K562 (cell line): Measurements from ENCODE around the gene ZBTB44. TPM values are rescaled to one million over a fixed set of nuclear protein-coding genes. Genes with fewer than 3 reads are reported as not detected.

Source experiments
- BDP1 ChIP-seq: IDR thresholded peaks from 3 replicates; pipeline ENCODE4 v1.6.1; 2011; ENCODE audit not compliant: insufficient read length, insufficient read depth
- ERF ChIP-seq: fragments of 450-650 bp; formaldehyde crosslinking; IDR thresholded peaks from 2 replicates; pipeline ENCODE4 v1.4.0; 2020; ENCODE audit warnings: mild to moderate bottlenecking, mixed read lengths
- HIVEP1 ChIP-seq: fragments of 250-450 bp; sonication (Bioruptor Pico); IDR thresholded peaks from 2 replicates; pipeline ENCODE4 v1.4.0; 2020; ENCODE audit warnings: mild to moderate bottlenecking
- ILF3 ChIP-seq: fragments of 450-650 bp; IDR thresholded peaks from 2 replicates; pipeline ENCODE4 v1.6.1; 2018; ENCODE audit warnings: antibody characterized with exemption, mild to moderate bottlenecking, moderate library complexity, borderline replicate concordance
- POLR2A ChIP-seq: fragments of 450-650 bp; conservative IDR thresholded peaks from 2 replicates; pipeline ENCODE4 v1.6.1; 2016
- SIRT6 ChIP-seq: IDR thresholded peaks from one replicate; pipeline ENCODE4 v1.6.1; 2012; ENCODE audit warnings: low read depth, mild to moderate bottlenecking, control low read depth, inconsistent platforms, low read length, moderate library complexity
- ZNF785 ChIP-seq: fragments of 250-450 bp; sonication (Bioruptor Pico); IDR thresholded peaks from 2 replicates; pipeline ENCODE4 v1.4.0; 2020; ENCODE audit warnings: mild to moderate bottlenecking
- polyA plus RNA-seq, 8 experiments: library from polyadenylated mRNA; depleted of rRNA in 4 of 8; stranded (reverse) in 5 of 8; unstranded in 3 of 8; fragments of >200 nt; fragmentation: Nextera tagmentation in 2 of 8; fragmentation: Illumina TruSeq in 1 of 8; extraction: Ambion mirVana in 2 of 8; extraction: Trizol in 1 of 8; gene quantifications; 2 replicates each; pipeline versions ENCODE4 v1.2.1 to v1.2.3, GENCODE V29; 2011 to 2014; ENCODE audit warnings: inconsistent platforms in 1 of 8, missing spikeins in 1 of 8
- total RNA-seq, 7 experiments: library from RNA; depleted of rRNA in 6 of 7; stranded (reverse); fragments of >200 nt in 6 of 7; fragmentation: Illumina TruSeq in 2 of 7; extraction: Trizol in 2 of 7; gene quantifications; 2 replicates each; pipeline versions ENCODE4 v1.2.1 to v1.2.3, GENCODE V29; 2011 to 2021; ENCODE audit warnings: low replicate concordance in 1 of 7
- TF ChIP-seq, protein P1 (sequence below): fragments of 450-650 bp; IDR thresholded peaks from 2 replicates; pipeline ENCODE4 v1.6.1; 2016; ENCODE audit warnings: mild to moderate bottlenecking, moderate library complexity
- TF ChIP-seq, protein P2 (sequence below), 2 experiments: fragments of 450-650 bp in 1 of 2; sonication (generic) in 1 of 2; formaldehyde crosslinking; conservative IDR thresholded peaks; 2 replicates each; pipeline versions ENCODE4 v1.4.0 to v1.8.1; 2020 to 2022; ENCODE audit warnings: mild to moderate bottlenecking in 1 of 2, missing genetic modification reagents in 1 of 2
- TF ChIP-seq, protein P3 (sequence below): fragments of 250-450 bp; sonication (Bioruptor Pico); IDR thresholded peaks from 2 replicates; pipeline ENCODE4 v1.4.0; 2020; ENCODE audit warnings: borderline replicate concordance

The ZBTB44 gene
- total and polyA plus RNA-seq, 9 of the 15 experiments (the other 6 are each of a cell fraction or from before 2014, with no cell fraction given) = 4.7 to 27.1 (median 17.3) TPM

- TF ChIP-seq, protein P1, sequence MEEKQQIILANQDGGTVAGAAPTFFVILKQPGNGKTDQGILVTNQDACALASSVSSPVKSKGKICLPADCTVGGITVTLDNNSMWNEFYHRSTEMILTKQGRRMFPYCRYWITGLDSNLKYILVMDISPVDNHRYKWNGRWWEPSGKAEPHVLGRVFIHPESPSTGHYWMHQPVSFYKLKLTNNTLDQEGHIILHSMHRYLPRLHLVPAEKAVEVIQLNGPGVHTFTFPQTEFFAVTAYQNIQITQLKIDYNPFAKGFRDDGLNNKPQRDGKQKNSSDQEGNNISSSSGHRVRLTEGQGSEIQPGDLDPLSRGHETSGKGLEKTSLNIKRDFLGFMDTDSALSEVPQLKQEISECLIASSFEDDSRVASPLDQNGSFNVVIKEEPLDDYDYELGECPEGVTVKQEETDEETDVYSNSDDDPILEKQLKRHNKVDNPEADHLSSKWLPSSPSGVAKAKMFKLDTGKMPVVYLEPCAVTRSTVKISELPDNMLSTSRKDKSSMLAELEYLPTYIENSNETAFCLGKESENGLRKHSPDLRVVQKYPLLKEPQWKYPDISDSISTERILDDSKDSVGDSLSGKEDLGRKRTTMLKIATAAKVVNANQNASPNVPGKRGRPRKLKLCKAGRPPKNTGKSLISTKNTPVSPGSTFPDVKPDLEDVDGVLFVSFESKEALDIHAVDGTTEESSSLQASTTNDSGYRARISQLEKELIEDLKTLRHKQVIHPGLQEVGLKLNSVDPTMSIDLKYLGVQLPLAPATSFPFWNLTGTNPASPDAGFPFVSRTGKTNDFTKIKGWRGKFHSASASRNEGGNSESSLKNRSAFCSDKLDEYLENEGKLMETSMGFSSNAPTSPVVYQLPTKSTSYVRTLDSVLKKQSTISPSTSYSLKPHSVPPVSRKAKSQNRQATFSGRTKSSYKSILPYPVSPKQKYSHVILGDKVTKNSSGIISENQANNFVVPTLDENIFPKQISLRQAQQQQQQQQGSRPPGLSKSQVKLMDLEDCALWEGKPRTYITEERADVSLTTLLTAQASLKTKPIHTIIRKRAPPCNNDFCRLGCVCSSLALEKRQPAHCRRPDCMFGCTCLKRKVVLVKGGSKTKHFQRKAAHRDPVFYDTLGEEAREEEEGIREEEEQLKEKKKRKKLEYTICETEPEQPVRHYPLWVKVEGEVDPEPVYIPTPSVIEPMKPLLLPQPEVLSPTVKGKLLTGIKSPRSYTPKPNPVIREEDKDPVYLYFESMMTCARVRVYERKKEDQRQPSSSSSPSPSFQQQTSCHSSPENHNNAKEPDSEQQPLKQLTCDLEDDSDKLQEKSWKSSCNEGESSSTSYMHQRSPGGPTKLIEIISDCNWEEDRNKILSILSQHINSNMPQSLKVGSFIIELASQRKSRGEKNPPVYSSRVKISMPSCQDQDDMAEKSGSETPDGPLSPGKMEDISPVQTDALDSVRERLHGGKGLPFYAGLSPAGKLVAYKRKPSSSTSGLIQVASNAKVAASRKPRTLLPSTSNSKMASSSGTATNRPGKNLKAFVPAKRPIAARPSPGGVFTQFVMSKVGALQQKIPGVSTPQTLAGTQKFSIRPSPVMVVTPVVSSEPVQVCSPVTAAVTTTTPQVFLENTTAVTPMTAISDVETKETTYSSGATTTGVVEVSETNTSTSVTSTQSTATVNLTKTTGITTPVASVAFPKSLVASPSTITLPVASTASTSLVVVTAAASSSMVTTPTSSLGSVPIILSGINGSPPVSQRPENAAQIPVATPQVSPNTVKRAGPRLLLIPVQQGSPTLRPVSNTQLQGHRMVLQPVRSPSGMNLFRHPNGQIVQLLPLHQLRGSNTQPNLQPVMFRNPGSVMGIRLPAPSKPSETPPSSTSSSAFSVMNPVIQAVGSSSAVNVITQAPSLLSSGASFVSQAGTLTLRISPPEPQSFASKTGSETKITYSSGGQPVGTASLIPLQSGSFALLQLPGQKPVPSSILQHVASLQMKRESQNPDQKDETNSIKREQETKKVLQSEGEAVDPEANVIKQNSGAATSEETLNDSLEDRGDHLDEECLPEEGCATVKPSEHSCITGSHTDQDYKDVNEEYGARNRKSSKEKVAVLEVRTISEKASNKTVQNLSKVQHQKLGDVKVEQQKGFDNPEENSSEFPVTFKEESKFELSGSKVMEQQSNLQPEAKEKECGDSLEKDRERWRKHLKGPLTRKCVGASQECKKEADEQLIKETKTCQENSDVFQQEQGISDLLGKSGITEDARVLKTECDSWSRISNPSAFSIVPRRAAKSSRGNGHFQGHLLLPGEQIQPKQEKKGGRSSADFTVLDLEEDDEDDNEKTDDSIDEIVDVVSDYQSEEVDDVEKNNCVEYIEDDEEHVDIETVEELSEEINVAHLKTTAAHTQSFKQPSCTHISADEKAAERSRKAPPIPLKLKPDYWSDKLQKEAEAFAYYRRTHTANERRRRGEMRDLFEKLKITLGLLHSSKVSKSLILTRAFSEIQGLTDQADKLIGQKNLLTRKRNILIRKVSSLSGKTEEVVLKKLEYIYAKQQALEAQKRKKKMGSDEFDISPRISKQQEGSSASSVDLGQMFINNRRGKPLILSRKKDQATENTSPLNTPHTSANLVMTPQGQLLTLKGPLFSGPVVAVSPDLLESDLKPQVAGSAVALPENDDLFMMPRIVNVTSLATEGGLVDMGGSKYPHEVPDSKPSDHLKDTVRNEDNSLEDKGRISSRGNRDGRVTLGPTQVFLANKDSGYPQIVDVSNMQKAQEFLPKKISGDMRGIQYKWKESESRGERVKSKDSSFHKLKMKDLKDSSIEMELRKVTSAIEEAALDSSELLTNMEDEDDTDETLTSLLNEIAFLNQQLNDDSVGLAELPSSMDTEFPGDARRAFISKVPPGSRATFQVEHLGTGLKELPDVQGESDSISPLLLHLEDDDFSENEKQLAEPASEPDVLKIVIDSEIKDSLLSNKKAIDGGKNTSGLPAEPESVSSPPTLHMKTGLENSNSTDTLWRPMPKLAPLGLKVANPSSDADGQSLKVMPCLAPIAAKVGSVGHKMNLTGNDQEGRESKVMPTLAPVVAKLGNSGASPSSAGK = no peak
- 0 out of 2 replicates have a peak, but pooled peaks have one; percentile 55 for TF ChIP-seq POLR2A
- TF ChIP-seq BDP1 = no peak
- no peak for TF ChIP-seq SIRT6
- TF ChIP-seq, protein P2, sequence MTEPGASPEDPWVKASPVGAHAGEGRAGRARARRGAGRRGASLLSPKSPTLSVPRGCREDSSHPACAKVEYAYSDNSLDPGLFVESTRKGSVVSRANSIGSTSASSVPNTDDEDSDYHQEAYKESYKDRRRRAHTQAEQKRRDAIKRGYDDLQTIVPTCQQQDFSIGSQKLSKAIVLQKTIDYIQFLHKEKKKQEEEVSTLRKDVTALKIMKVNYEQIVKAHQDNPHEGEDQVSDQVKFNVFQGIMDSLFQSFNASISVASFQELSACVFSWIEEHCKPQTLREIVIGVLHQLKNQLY (CRISPR knock-in tag; conservative IDR thresholded peaks at IDR 0.05) = no peak
- TF ChIP-seq, protein P3, sequence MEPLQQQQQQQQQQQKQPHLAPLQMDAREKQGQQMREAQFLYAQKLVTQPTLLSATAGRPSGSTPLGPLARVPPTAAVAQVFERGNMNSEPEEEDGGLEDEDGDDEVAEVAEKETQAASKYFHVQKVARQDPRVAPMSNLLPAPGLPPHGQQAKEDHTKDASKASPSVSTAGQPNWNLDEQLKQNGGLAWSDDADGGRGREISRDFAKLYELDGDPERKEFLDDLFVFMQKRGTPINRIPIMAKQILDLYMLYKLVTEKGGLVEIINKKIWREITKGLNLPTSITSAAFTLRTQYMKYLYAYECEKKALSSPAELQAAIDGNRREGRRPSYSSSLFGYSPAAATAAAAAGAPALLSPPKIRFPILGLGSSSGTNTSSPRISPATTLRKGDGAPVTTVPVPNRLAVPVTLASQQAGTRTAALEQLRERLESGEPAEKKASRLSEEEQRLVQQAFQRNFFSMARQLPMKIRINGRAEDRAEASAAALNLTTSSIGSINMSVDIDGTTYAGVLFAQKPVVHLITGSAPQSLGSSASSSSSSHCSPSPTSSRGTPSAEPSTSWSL (CRISPR knock-in tag) = no peak
- TF ChIP-seq ERF = peak; percentile 27; the same call in 1 of the 2 replicates
- TF ChIP-seq ZNF785 (CRISPR knock-in tag) = no peak
- no peak for TF ChIP-seq HIVEP1 (CRISPR knock-in tag)
- no peak for TF ChIP-seq ILF3
These were observed at the start of gene ZBTB44 (continued) for GRCh38 chr11:130314750-130315285.
